ENCODE measurements around the gene GEMIN4. TPM values are rescaled to one million over a fixed set of nuclear protein-coding genes. Genes with fewer than 3 reads are reported as not detected.
"Not testable (repeated sequence)": the region's sequence is repeated elsewhere in the genome, so short reads cannot be mapped to it uniquely, and the experiment has no call there.

The GEMIN4 gene
- total RNA-seq, 1 donor from 2014 or later = 35.8 TPM

- H3K4me3 Mint-ChIP-seq = no peak overlapping the region
- peaks cover 9% of the 10 kb centered on the region for H3K36me3 Mint-ChIP-seq
- DNase-seq (ENCODE audit: low spot score in 2 of 2, unreplicated experiment in 2 of 2) = no peak
- no peaks in the 10 kb centered on the region for H3K27me3 Mint-ChIP-seq (ENCODE audit: low read depth)
- no peak overlapping the region for H3K27ac Mint-ChIP-seq
- H3K4me1 Mint-ChIP-seq = peaks cover 18% of the 10 kb centered on the region
- no peak for TF ChIP-seq CTCF (IDR thresholded peaks at IDR 0.05; ENCODE audit: unreplicated experiment)
- H3K9me3 Mint-ChIP-seq = no peaks in the 10 kb centered on the region
These were observed 39.8 kb upstream of the GEMIN4 start for GRCh38 chr17:791829-792228.

DNA sequence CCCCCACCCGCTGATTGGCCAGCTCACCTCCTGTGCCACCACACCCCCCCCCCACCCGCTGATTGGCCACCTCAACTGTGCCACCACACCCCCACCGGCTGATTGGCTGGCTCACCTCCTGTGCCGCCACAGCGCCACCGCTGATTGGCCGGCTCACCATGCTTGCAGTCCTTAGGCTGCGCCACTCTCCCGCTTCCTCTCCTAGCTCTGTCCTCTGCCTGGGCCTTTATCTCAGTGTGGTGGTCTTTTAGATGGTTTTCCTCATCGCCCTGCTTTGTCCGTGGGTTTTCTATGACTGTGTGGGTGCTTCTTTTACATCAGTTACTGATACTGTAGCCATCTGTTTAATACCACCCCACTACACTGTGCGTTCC, 38.8 kb upstream of the GEMIN4 start:
- H3K27ac Mint-ChIP-seq = peak overlapping the region; percentile 44
- not testable (repeated sequence) for DNase-seq (ENCODE audit: low spot score in 2 of 2, unreplicated experiment in 2 of 2); H3K9me3 Mint-ChIP-seq; H3K36me3 Mint-ChIP-seq; H3K27me3 Mint-ChIP-seq (ENCODE audit: low read depth); H3K4me3 Mint-ChIP-seq
- H3K4me1 Mint-ChIP-seq = peaks cover 18% of the 10 kb centered on the region

- H3K27ac Mint-ChIP-seq = peak overlapping the region; percentile 84
- H3K4me1 Mint-ChIP-seq = peaks cover 18% of the 10 kb centered on the region
- not testable (repeated sequence) for H3K4me3 Mint-ChIP-seq; H3K9me3 Mint-ChIP-seq; H3K27me3 Mint-ChIP-seq (ENCODE audit: low read depth); H3K36me3 Mint-ChIP-seq
- peak in 1 of 2 experiments; percentile 56 for DNase-seq (ENCODE audit: low spot score in 2 of 2, unreplicated experiment in 2 of 2)
These were observed 38.1 kb upstream of the GEMIN4 start for GRCh38 chr17:789931-790873.

- H3K4me1 Mint-ChIP-seq = peaks cover 14% of the 10 kb centered on the region
- no peaks in the 10 kb centered on the region for H3K9me3 Mint-ChIP-seq
- no peak for TF ChIP-seq CTCF (IDR thresholded peaks at IDR 0.05; ENCODE audit: unreplicated experiment)
- peaks cover 6% of the 10 kb centered on the region for H3K36me3 Mint-ChIP-seq
- no peak for DNase-seq (ENCODE audit: low spot score in 2 of 2, unreplicated experiment in 2 of 2)
- H3K4me3 Mint-ChIP-seq = no peak overlapping the region
- H3K27ac Mint-ChIP-seq = peak overlapping the region; percentile 84
- no peaks in the 10 kb centered on the region for H3K27me3 Mint-ChIP-seq (ENCODE audit: low read depth)
These were observed 37.2 kb upstream of the GEMIN4 start for GRCh38 chr17:789160-789840.

DNA sequence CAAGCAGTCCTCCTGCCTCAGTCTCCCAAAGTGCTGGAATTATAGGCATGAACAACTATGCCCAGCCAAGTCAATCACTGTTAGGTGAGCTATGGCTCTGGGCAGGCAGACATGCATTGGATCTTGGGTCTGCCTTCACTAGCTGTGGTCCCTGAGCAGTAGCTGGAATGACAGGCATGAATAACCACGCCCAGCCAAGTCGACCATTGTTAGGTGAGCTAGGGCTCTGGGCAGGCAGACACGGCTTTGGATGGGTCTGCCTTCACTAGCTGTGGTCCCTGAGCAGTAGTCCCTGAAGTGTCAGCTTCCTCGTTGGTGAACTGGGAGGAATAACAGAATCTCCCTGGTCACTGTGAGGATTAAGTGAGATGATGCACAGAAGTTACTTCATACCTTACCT, 36.5 kb upstream of the GEMIN4 start:
- peaks cover 20% of the 10 kb centered on the region for H3K4me1 Mint-ChIP-seq
- peaks cover 6% of the 10 kb centered on the region for H3K36me3 Mint-ChIP-seq
- no peak overlapping the region for H3K4me3 Mint-ChIP-seq
- no peak for TF ChIP-seq CTCF (IDR thresholded peaks at IDR 0.05; ENCODE audit: unreplicated experiment)
- DNase-seq (ENCODE audit: low spot score in 2 of 2, unreplicated experiment in 2 of 2) = no peak
- H3K9me3 Mint-ChIP-seq = no peaks in the 10 kb centered on the region
- H3K27ac Mint-ChIP-seq = no peak overlapping the region
- H3K27me3 Mint-ChIP-seq (ENCODE audit: low read depth) = no peaks in the 10 kb centered on the region

DNA sequence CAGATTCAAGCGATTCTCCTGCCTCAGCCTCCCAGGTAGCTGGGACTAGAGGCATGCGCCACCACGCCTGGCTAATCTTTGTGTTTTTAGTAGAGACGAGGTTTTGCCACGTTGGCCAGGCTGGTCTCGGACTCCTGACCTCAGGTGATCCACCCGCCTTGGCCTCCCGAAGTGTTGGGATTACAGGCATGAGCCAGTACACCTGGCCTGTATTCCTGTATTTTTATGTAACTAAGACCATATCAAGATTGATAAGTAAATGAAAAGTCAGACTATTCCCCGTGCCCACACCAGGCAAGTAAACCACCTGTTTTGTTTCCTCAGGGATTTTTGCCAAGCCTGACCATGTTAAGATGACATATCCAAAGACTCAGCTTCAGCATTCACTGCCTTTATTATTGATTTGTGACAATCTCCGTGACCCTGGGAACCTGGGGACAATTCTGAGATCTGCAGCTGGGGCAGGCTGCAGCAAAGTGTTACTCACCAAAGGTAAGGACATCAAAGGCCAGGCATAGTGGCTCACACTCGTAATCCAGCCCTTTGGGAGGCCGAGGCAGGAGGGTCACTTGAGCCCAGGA, 35.7 kb upstream of the GEMIN4 start:
- Mint-ChIP-seq H3K27ac (no peak overlapping the region), H3K27me3 (ENCODE audit: low read depth) (no peaks in the 10 kb centered on the region), H3K36me3 (peaks cover 6% of the 10 kb centered on the region), H3K4me1 (peaks cover 27% of the 10 kb centered on the region), H3K9me3 (no peaks in the 10 kb centered on the region), H3K4me3 (no peak overlapping the region)
- no peak for TF ChIP-seq CTCF (IDR thresholded peaks at IDR 0.05; ENCODE audit: unreplicated experiment)
- no peak for DNase-seq (ENCODE audit: low spot score in 2 of 2, unreplicated experiment in 2 of 2)

DNA sequence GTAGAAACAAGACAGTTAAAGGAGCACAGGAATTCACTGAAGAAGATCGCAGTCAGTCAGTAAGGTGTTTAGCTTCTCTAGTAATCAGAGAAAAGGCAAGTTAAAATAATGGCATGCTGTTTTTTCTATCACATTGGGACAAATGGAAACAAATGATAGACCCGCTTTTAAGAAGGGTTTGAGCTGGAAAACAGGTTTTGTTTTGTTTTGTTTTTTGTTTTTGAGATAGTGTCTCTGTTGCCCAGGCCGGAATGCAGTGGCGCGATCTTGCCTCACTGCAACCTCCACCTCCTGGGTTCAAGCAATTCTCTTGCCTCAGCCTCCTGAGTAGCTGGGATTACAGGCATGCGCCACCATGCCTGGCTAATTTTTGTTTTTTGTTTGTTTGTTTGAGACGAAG, 33.8 kb upstream of the GEMIN4 start:
- H3K9me3 Mint-ChIP-seq; DNase-seq (ENCODE audit: low spot score in 2 of 2, unreplicated experiment in 2 of 2); H3K27ac Mint-ChIP-seq; H3K4me3 Mint-ChIP-seq; H3K27me3 Mint-ChIP-seq (ENCODE audit: low read depth); H3K36me3 Mint-ChIP-seq: not testable (repeated sequence)
- H3K4me1 Mint-ChIP-seq = peaks cover 36% of the 10 kb centered on the region
